ENCODE results near the gene FSTL4. TPM values are rescaled to one million over a fixed set of nuclear protein-coding genes. Genes with fewer than 3 reads are reported as not detected.

Gene FSTL4
- total RNA-seq, 1 experiment from 2014 or later, result not detected

GRCh38 chr5:133552925-133553525, 59.3 kb downstream of the FSTL4 start:
- no TSS peak for BruUV-seq (replicated peaks)
- CTCF ChIA-PET, result no interaction called here
- H3K4me1 Mint-ChIP-seq (ENCODE audit: low read depth, unreplicated experiment), result no peaks in the 10 kb centered on the region
- TF ChIP-seq, protein P1, sequence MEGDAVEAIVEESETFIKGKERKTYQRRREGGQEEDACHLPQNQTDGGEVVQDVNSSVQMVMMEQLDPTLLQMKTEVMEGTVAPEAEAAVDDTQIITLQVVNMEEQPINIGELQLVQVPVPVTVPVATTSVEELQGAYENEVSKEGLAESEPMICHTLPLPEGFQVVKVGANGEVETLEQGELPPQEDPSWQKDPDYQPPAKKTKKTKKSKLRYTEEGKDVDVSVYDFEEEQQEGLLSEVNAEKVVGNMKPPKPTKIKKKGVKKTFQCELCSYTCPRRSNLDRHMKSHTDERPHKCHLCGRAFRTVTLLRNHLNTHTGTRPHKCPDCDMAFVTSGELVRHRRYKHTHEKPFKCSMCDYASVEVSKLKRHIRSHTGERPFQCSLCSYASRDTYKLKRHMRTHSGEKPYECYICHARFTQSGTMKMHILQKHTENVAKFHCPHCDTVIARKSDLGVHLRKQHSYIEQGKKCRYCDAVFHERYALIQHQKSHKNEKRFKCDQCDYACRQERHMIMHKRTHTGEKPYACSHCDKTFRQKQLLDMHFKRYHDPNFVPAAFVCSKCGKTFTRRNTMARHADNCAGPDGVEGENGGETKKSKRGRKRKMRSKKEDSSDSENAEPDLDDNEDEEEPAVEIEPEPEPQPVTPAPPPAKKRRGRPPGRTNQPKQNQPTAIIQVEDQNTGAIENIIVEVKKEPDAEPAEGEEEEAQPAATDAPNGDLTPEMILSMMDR (IDR thresholded peaks at IDR 0.05; ENCODE audit: unreplicated experiment), result peak; percentile 79
- no peak overlapping the region for H3K27ac Mint-ChIP-seq (ENCODE audit: unreplicated experiment)
- peak; percentile 78 for DNase-seq
- no peaks in the 10 kb centered on the region for H3K9me3 Mint-ChIP-seq (ENCODE audit: low read depth, unreplicated experiment)
- H3K36me3 Mint-ChIP-seq (ENCODE audit: insufficient read depth, unreplicated experiment), result no peaks in the 10 kb centered on the region
- intact Hi-C loops (cut with micrococcal nuclease; ENCODE audit: unreplicated experiment), result loop anchor here (2.0 kb wide), 2 partner anchors 316 to 392 kb away; no protein-coding TSS in a partner anchor
- H3K27me3 Mint-ChIP-seq (ENCODE audit: unreplicated experiment), result peaks cover 93% of the 10 kb centered on the region
- H3K4me3 Mint-ChIP-seq (ENCODE audit: low read depth, unreplicated experiment), result no peak overlapping the region

DNA sequence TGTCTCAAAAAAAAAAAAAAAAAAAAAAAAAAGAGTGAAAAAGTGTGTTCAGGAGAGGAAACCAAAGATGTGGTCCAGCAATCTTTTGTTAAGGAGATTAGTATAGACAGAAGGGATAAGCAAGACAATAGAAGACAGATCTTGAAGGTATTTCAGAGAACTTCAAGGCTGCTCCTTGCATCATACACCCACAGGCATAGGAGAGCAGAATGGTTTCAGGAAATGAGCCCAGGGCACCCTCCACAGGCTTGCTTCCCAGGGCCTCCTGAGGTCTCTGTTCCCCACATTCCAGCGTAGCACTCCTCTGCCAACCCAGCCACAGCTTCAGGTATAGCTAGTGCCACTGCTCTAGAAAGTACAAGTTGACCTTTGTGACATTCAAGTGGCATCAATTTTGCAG, 65.8 kb downstream of the FSTL4 start:
- H3K9me3 Mint-ChIP-seq (ENCODE audit: low read depth, unreplicated experiment), result no peaks in the 10 kb centered on the region
- peaks cover 92% of the 10 kb centered on the region for H3K27me3 Mint-ChIP-seq (ENCODE audit: unreplicated experiment)
- DNase-seq, result no peak
- H3K4me3 Mint-ChIP-seq (ENCODE audit: low read depth, unreplicated experiment), result no peak overlapping the region
- CTCF ChIA-PET, result no interaction called here
- H3K36me3 Mint-ChIP-seq (ENCODE audit: insufficient read depth, unreplicated experiment), result no peaks in the 10 kb centered on the region
- TF ChIP-seq, protein P1 (IDR thresholded peaks at IDR 0.05; ENCODE audit: unreplicated experiment), result no peak
- no peaks in the 10 kb centered on the region for H3K4me1 Mint-ChIP-seq (ENCODE audit: low read depth, unreplicated experiment)
- intact Hi-C loops (cut with micrococcal nuclease; ENCODE audit: unreplicated experiment), result no loop called here
- H3K27ac Mint-ChIP-seq (ENCODE audit: unreplicated experiment), result no peak overlapping the region
- BruUV-seq (replicated peaks), result no TSS peak

DNA sequence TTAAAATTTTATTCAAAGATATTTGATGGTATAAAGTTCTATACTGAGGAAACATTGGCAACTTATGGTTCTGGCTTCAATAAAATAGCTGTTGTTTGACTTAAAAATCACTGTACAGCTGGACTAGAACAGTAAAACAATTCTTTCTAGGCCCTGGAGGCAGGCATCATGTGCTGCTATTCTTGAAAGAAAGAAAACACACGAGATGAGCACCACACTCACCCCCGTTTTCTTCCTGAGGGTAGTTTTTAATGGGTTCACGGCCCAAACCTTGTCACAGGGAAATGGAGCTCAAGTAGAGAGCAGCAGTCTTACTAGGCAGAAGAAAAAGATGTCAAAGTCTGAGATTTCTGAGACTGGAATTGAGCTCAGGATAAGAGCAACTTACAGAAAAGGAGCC, 68.0 kb downstream of the FSTL4 start:
- BruUV-seq (replicated peaks), result no TSS peak
- Mint-ChIP-seq H3K4me3 (ENCODE audit: low read depth, unreplicated experiment) (no peak overlapping the region), H3K27me3 (ENCODE audit: unreplicated experiment) (peaks cover 99% of the 10 kb centered on the region), H3K4me1 (ENCODE audit: low read depth, unreplicated experiment) (no peaks in the 10 kb centered on the region), H3K9me3 (ENCODE audit: low read depth, unreplicated experiment) (no peaks in the 10 kb centered on the region), H3K27ac (ENCODE audit: unreplicated experiment) (no peak overlapping the region), H3K36me3 (ENCODE audit: insufficient read depth, unreplicated experiment) (no peaks in the 10 kb centered on the region)
- intact Hi-C loops (cut with micrococcal nuclease; ENCODE audit: unreplicated experiment), result no loop called here
- TF ChIP-seq, protein P1 (IDR thresholded peaks at IDR 0.05; ENCODE audit: unreplicated experiment), result no peak
- CTCF ChIA-PET, result no interaction called here
- DNase-seq, result no peak

GRCh38 chr5:133539818-133540217, 72.5 kb downstream of the FSTL4 start:
- no peak for DNase-seq
- Mint-ChIP-seq H3K36me3 (ENCODE audit: insufficient read depth, unreplicated experiment) (no peaks in the 10 kb centered on the region), H3K4me1 (ENCODE audit: low read depth, unreplicated experiment) (no peaks in the 10 kb centered on the region), H3K9me3 (ENCODE audit: low read depth, unreplicated experiment) (no peaks in the 10 kb centered on the region), H3K27me3 (ENCODE audit: unreplicated experiment) (peaks cover 87% of the 10 kb centered on the region), H3K4me3 (ENCODE audit: low read depth, unreplicated experiment) (no peak overlapping the region), H3K27ac (ENCODE audit: unreplicated experiment) (no peak overlapping the region)
- intact Hi-C loops (cut with micrococcal nuclease; ENCODE audit: unreplicated experiment), result no loop called here
- CTCF ChIA-PET, result interaction anchor here (0.7 kb wide), 1 partner anchor 12 kb away, joined by 3 read pairs; no protein-coding TSS in a partner anchor
- TF ChIP-seq, protein P1 (IDR thresholded peaks at IDR 0.05; ENCODE audit: unreplicated experiment), result no peak
- no TSS peak for BruUV-seq (replicated peaks)
